Panc1 (cell line): ENCODE data around the gene SPRYD3. TPM values are rescaled to one million over a fixed set of nuclear protein-coding genes. Genes with fewer than 3 reads are reported as not detected.
"Not testable (repeated sequence)": the region's sequence is repeated elsewhere in the genome, so short reads cannot be mapped to it uniquely, and the experiment has no call there.

Experiments
- ATAC-seq: fragments of 200-7000 bp; cut with Tn5 transposase; 2 replicates; pipeline ENCODE4 v1.9.1; 2020; ENCODE audit warnings: mild to moderate bottlenecking, moderate library complexity
- BruUV-seq: library from RNA; stranded (reverse); fragments of 400-500 nt; replicated peaks from 2 replicates; lab custom pipeline; 2021; lab: Mats Ljungman, UMichigan
- CTCF ChIA-PET: fragments of 300-600 bp; sonication (Branson Sonifier 250); formaldehyde crosslinking; loops from one replicate; lab custom pipeline; 2022; ENCODE audit warnings: antibody characterized with exemption; lab: Charles Lee
- POLR2A ChIA-PET: fragments of 300-600 bp; sonication (Branson Sonifier 250); formaldehyde crosslinking; loops from one replicate; lab custom pipeline; 2022; ENCODE audit warnings: antibody characterized with exemption; lab: Charles Lee
- DNase-seq: peaks from one replicate; pipeline ENCODE4 v3.0.0-alpha.2; 2010; ENCODE audit warnings: low read depth, low spot score
- H3K27ac ChIP-seq: 2 replicates; pipeline ENCODE4 v1.5.1; 2011; ENCODE audit warnings: mild to moderate bottlenecking, low read length, inconsistent platforms
- H3K27me3 ChIP-seq: fragments of 200-500 bp; sonication (Bioruptor generic); 2 replicates; pipeline ENCODE4 v1.6.0; 2014; ENCODE audit warnings: low read length, inconsistent platforms; ENCODE audit not compliant: control insufficient read depth, insufficient read depth
- H3K36me3 ChIP-seq: fragments of 200-500 bp; sonication (Bioruptor generic); 2 replicates; pipeline ENCODE4 v1.5.1; 2014; ENCODE audit warnings: inconsistent platforms, mild to moderate bottlenecking, low read length, moderate library complexity; ENCODE audit not compliant: control insufficient read depth, insufficient read depth
- H3K4me1 ChIP-seq: 2 replicates; pipeline ENCODE4 v1.5.1; 2011; ENCODE audit warnings: inconsistent platforms, mild to moderate bottlenecking, low read length, moderate library complexity; ENCODE audit not compliant: control insufficient read depth, insufficient read depth
- H3K4me3 ChIP-seq, 2 experiments: 2 replicates each; pipeline ENCODE4 v1.5.1; 2011 to 2012; ENCODE audit warnings: low read depth in 2 of 2, low read length in 2 of 2, mild to moderate bottlenecking in 2 of 2, inconsistent platforms in 1 of 2, moderate library complexity in 1 of 2
- H3K9me3 ChIP-seq: fragments of 200-500 bp; sonication (Bioruptor generic); 2 replicates; pipeline ENCODE4 v1.5.1; 2014; ENCODE audit warnings: low read depth, mild to moderate bottlenecking, inconsistent platforms, low read length, moderate library complexity; ENCODE audit not compliant: control insufficient read depth, insufficient read depth
- POLR2AphosphoS5 ChIP-seq: IDR thresholded peaks from 2 replicates; pipeline ENCODE4 v1.6.1; 2012; ENCODE audit warnings: mild to moderate bottlenecking, low read depth, low read length, moderate library complexity
- SIN3A ChIP-seq: IDR thresholded peaks from 2 replicates; pipeline ENCODE4 v1.6.1; 2012; ENCODE audit warnings: low read depth, mild to moderate bottlenecking, low read length, moderate library complexity, borderline replicate concordance; ENCODE audit not compliant: insufficient read depth
- TCF7L2 ChIP-seq: IDR thresholded peaks from 2 replicates; pipeline ENCODE4 v1.6.1; 2011; ENCODE audit warnings: mild to moderate bottlenecking, low read depth, low read length, inconsistent platforms
- in situ Hi-C: cut with HindIII; loops from 2 replicates; pipeline ENCODE4 v1.10.0; 2016; ENCODE audit warnings: low sequenced_read_pairs, low pct_unique_long_range_greater_than_20kb
- intact Hi-C: fragments of 100-400 bp; cut with micrococcal nuclease; formaldehyde crosslinking; loops from one replicate; pipeline ENCODE4 v1.10.0; 2022; ENCODE audit not compliant: unreplicated experiment
- total RNA-seq: library from RNA; stranded (reverse); gene quantifications from one replicate; pipeline ENCODE4 v1.2.1, GENCODE V29; 2021; ENCODE audit not compliant: unreplicated experiment
- TF ChIP-seq, protein P1 (sequence below), 2 experiments: IDR thresholded peaks; 2 replicates each; pipeline ENCODE4 v1.6.1; 2011 to 2012; ENCODE audit warnings: low read depth in 2 of 2, control low read depth in 1 of 2, low read length in 1 of 2, mild to moderate bottlenecking in 1 of 2, moderate library complexity in 1 of 2; ENCODE audit not compliant: insufficient read depth in 1 of 2
- TF ChIP-seq, protein P2 (sequence below): fragments of 450-650 bp; IDR thresholded peaks from 2 replicates; pipeline ENCODE4 v1.5.1; 2017; ENCODE audit warnings: mild to moderate bottlenecking

Gene SPRYD3
- total RNA-seq, 1 experiment from 2014 or later: 25.0 TPM

DNA sequence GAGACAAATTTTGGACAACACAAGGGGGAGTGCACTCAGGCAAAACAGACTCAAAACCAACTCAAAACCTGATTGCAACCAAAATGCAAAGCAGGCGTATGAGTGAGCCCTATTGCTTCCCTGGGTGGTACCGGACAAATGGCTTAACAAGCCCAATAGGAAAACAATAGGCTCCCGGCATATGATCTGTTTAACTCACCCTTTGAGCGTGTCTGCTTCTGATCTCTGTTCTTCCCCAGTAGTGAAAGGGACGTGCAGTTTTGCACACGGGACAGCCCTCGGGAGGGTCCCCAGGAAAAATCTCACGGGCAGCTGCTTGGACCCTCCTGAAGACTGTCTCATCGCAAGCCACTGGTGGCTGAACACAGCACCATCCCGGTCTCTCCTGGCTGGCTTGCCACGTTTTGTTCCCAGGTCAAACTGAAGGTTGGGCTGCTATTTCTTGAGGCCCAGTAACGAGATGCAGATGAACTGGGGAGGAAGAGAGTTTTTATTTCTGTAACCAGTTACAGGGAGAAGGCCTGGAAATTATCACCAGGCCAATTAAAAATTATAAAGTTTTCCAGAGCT, 34.0 kb upstream of the SPRYD3 start:
- CTCF ChIA-PET: no interaction called here
- Histone ChIP-seq H3K9me3 (peaks cover 3% of the 10 kb centered on the region; the same call in 1 of the 2 replicates), H3K4me1 (no peaks in the 10 kb centered on the region), H3K36me3 (no peaks in the 10 kb centered on the region), H3K27ac (no peak overlapping the region), H3K27me3 (no peaks in the 10 kb centered on the region), H3K4me3 (no peak overlapping the region)
- TF ChIP-seq TCF7L2 (no peak), SIN3A (no peak), POLR2AphosphoS5 (no peak)
- TF ChIP-seq, protein P1, sequence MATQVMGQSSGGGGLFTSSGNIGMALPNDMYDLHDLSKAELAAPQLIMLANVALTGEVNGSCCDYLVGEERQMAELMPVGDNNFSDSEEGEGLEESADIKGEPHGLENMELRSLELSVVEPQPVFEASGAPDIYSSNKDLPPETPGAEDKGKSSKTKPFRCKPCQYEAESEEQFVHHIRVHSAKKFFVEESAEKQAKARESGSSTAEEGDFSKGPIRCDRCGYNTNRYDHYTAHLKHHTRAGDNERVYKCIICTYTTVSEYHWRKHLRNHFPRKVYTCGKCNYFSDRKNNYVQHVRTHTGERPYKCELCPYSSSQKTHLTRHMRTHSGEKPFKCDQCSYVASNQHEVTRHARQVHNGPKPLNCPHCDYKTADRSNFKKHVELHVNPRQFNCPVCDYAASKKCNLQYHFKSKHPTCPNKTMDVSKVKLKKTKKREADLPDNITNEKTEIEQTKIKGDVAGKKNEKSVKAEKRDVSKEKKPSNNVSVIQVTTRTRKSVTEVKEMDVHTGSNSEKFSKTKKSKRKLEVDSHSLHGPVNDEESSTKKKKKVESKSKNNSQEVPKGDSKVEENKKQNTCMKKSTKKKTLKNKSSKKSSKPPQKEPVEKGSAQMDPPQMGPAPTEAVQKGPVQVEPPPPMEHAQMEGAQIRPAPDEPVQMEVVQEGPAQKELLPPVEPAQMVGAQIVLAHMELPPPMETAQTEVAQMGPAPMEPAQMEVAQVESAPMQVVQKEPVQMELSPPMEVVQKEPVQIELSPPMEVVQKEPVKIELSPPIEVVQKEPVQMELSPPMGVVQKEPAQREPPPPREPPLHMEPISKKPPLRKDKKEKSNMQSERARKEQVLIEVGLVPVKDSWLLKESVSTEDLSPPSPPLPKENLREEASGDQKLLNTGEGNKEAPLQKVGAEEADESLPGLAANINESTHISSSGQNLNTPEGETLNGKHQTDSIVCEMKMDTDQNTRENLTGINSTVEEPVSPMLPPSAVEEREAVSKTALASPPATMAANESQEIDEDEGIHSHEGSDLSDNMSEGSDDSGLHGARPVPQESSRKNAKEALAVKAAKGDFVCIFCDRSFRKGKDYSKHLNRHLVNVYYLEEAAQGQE (IDR thresholded peaks at IDR 0.05; ENCODE audit: insufficient read depth in 1 of 2, low read depth in 2 of 2, low read length in 1 of 2): no peak
- TF ChIP-seq, protein P2, sequence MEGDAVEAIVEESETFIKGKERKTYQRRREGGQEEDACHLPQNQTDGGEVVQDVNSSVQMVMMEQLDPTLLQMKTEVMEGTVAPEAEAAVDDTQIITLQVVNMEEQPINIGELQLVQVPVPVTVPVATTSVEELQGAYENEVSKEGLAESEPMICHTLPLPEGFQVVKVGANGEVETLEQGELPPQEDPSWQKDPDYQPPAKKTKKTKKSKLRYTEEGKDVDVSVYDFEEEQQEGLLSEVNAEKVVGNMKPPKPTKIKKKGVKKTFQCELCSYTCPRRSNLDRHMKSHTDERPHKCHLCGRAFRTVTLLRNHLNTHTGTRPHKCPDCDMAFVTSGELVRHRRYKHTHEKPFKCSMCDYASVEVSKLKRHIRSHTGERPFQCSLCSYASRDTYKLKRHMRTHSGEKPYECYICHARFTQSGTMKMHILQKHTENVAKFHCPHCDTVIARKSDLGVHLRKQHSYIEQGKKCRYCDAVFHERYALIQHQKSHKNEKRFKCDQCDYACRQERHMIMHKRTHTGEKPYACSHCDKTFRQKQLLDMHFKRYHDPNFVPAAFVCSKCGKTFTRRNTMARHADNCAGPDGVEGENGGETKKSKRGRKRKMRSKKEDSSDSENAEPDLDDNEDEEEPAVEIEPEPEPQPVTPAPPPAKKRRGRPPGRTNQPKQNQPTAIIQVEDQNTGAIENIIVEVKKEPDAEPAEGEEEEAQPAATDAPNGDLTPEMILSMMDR: no peak
- POLR2A ChIA-PET: no interaction called here
- ATAC-seq (no peak), DNase-seq (no peak)
- no TSS peak for BruUV-seq
- intact Hi-C loops: no loop called here
- in situ Hi-C loops: no loop called here

DNA sequence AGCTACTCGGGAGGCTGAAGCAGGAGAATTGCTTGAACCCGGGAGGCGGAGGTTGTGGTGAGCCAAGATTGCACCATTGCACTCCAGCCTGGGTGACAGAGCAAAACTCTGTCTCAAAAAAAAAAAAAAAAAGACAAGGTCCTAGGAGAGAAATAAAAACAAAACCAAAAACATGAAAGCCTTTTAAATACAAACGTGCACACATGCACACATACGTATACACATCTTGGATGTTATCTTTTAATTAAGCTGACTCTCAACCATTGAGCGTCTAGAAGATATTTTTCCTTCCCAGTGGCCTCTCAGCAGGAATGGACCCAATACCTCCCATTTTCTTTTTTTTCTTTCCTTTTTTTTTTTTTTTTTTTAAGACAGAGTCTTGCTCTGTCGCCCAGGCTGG, 33.2 kb upstream of the SPRYD3 start:
- CTCF ChIA-PET: interaction anchor here (0.7 kb wide), 2 partner anchors 22 to 176 kb away, joined by 4 to 12 read pairs; no protein-coding TSS in a partner anchor
- intact Hi-C loops, H3K36me3 ChIP-seq, BruUV-seq, H3K27ac ChIP-seq, H3K4me1 ChIP-seq, ATAC-seq, in situ Hi-C loops, H3K27me3 ChIP-seq, POLR2A ChIA-PET, DNase-seq, H3K4me3 ChIP-seq, H3K9me3 ChIP-seq: not testable (repeated sequence)

DNA sequence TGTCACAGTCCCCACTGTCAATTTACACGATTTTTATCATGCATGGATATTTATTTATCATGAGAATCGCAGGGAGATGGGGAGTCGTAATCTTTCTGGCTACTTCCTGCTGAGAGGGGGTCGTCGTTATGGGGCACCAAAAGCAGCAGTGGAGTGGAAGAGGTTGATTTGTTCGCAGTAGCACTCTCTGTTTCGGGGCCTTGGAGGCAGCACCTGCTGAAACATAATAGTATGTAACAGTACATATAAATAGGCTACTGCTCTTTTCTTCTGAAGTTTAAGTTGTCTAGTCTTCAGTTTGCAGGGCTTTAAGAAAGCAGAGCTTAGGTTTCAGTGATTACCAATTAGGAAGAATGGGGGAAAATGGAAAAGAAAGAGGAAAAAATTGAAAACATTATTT, 27.9 kb upstream of the SPRYD3 start:
- H3K27me3 ChIP-seq: no peaks in the 10 kb centered on the region
- H3K9me3 ChIP-seq: peaks cover 3% of the 10 kb centered on the region; the same call in 1 of the 2 replicates
- H3K4me3 ChIP-seq: no peak overlapping the region
- H3K27ac ChIP-seq: no peak overlapping the region
- no peaks in the 10 kb centered on the region for H3K36me3 ChIP-seq
- ATAC-seq (no peak), DNase-seq (no peak)
- TF ChIP-seq SIN3A: no peak
- TF ChIP-seq TCF7L2: no peak
- TF ChIP-seq, protein P2: no peak
- TF ChIP-seq, protein P1 (IDR thresholded peaks at IDR 0.05; ENCODE audit: insufficient read depth in 1 of 2, low read depth in 2 of 2, low read length in 1 of 2): no peak
- no peak for TF ChIP-seq POLR2AphosphoS5
- no TSS peak for BruUV-seq
- intact Hi-C loops: no loop called here
- ChIA-PET POLR2A (no interaction called here), CTCF (no interaction called here)
- H3K4me1 ChIP-seq: no peaks in the 10 kb centered on the region
- in situ Hi-C loops: no loop called here
